M059J (cell line): ENCODE data around the gene PXYLP1. TPM values are rescaled to one million over a fixed set of nuclear protein-coding genes. Genes with fewer than 3 reads are reported as not detected.

Experiments
- DNase-seq: peaks from one replicate; pipeline ENCODE4 v3.0.0-alpha.2; 2012; ENCODE audit warnings: low read depth
- total RNA-seq: library from RNA; depleted of rRNA; stranded (reverse); fragments of >200 nt; shearing (Covaris generic); gene quantifications from 2 replicates; pipeline ENCODE4 v1.2.3, GENCODE V29; 2014

Gene PXYLP1
- total RNA-seq, 1 experiment from 2014 or later: 17.7 TPM

- DNase-seq: no peak
Observed at GRCh38 chr3:141250342-141250741, 18.7 kb downstream of the PXYLP1 start.

GRCh38 chr3:141250828-141251227 lies 19.2 kb downstream of the PXYLP1 start:
- DNase-seq: peak; percentile 41

GRCh38 chr3:141253326-141253725 lies 21.7 kb downstream of the PXYLP1 start:
- DNase-seq: no peak

- no peak for DNase-seq
Observed at GRCh38 chr3:141253811-141254210, 22.2 kb downstream of the PXYLP1 start.

- no peak for DNase-seq
Observed at GRCh38 chr3:141255137-141255845, 23.7 kb downstream of the PXYLP1 start.

GRCh38 chr3:141255846-141256261 lies 24.2 kb downstream of the PXYLP1 start:
- DNase-seq: peak; percentile 56

GRCh38 chr3:141256820-141257219 lies 25.2 kb downstream of the PXYLP1 start:
- no peak for DNase-seq

GRCh38 chr3:141257961-141258360 lies 26.3 kb downstream of the PXYLP1 start:
- DNase-seq: no peak

- no peak for DNase-seq
Observed at GRCh38 chr3:141258973-141259372, 27.3 kb downstream of the PXYLP1 start.

- DNase-seq: no peak
Observed at GRCh38 chr3:141259821-141260629, 28.4 kb downstream of the PXYLP1 start.

- no peak for DNase-seq
Observed at GRCh38 chr3:141260630-141260927, 29.0 kb downstream of the PXYLP1 start.

- DNase-seq: no peak
Observed at GRCh38 chr3:141261472-141262307, 30.1 kb downstream of the PXYLP1 start.

GRCh38 chr3:141262308-141262705 lies 30.7 kb downstream of the PXYLP1 start:
- DNase-seq: peak; percentile 84

- DNase-seq: no peak
Observed at GRCh38 chr3:141266186-141266585, 34.6 kb downstream of the PXYLP1 start.

GRCh38 chr3:141266797-141267555 lies 35.4 kb downstream of the PXYLP1 start:
- DNase-seq: no peak

- no peak for DNase-seq
Observed at GRCh38 chr3:141267629-141268028, 36.0 kb downstream of the PXYLP1 start.

- DNase-seq: no peak
Observed at GRCh38 chr3:141268306-141268705, 36.7 kb downstream of the PXYLP1 start.

GRCh38 chr3:141268791-141269190 lies 37.2 kb downstream of the PXYLP1 start:
- no peak for DNase-seq

GRCh38 chr3:141269961-141270360 lies 38.3 kb downstream of the PXYLP1 start:
- no peak for DNase-seq

- DNase-seq: no peak
Observed at GRCh38 chr3:141271279-141272030, 39.8 kb downstream of the PXYLP1 start.
